ENCODE data around the gene NXPH4.

- TF ChIP-seq CTCF (conservative IDR thresholded peaks at IDR 0.05) (no peak), EZH2 (IDR thresholded peaks at IDR 0.05; ENCODE audit: low read depth) (no peak)
Measured at GRCh38 chr12:57191410-57191809, 25.2 kb upstream of the NXPH4 start.

Data from PC-9 (cell line).